ENCODE results near the gene TMEM79. TPM values are rescaled to one million over a fixed set of nuclear protein-coding genes. Genes with fewer than 3 reads are reported as not detected.

TMEM79 gene
- total and polyA plus RNA-seq, 2 of the 4 experiments (the other 2 are of a cell fraction), result 0.54 to 3.3 TPM

GRCh38 chr1:156305215-156305614, 21.1 kb downstream of the TMEM79 start:
- Histone ChIP-seq H3K79me1 (ENCODE audit: low read depth in 1 of 2, low read length in 2 of 2) (peaks cover 4 to 10% of the 10 kb centered on the region in 2 experiments; a peak in 1 of 4 replicates), H3K9me3 (ENCODE audit: control insufficient read depth, insufficient read depth, low read length) (no peaks in the 10 kb centered on the region), H2BK15ac (ENCODE audit: low read depth, low read length) (no peak overlapping the region), H4K20me1 (ENCODE audit: insufficient read depth, low read length) (peaks cover 8% of the 10 kb centered on the region; the same call in 1 of the 2 replicates), H3K23ac (ENCODE audit: low read depth, low read length) (no peak overlapping the region), H3K36me3 (ENCODE audit: control insufficient read depth, insufficient read depth, low read length) (peaks cover 35% of the 10 kb centered on the region), H3K14ac (replicated peaks; ENCODE audit: low read depth, low read length) (no peak overlapping the region), H4K5ac (ENCODE audit: low read depth, low read length) (no peak overlapping the region), H3K18ac (ENCODE audit: low read depth, low read length) (no peak overlapping the region), H3K9me1 (ENCODE audit: insufficient read depth, low read length) (peaks cover 4% of the 10 kb centered on the region), H2BK120ac (ENCODE audit: low read depth, low read length) (no peak overlapping the region), H3K27me3 (ENCODE audit: control insufficient read depth, insufficient read depth, low read length) (no peaks in the 10 kb centered on the region), H3K4me1 (ENCODE audit: control insufficient read depth, insufficient read depth, low read length) (peaks cover 5% of the 10 kb centered on the region), H4K91ac (ENCODE audit: insufficient read depth, low read depth, low read length) (no peak overlapping the region), H2BK20ac (ENCODE audit: low read depth, low read length) (no peak overlapping the region), H3K27ac (ENCODE audit: insufficient read depth, low read length) (no peak overlapping the region), H2AFZ (replicated peaks; ENCODE audit: low read length, poor library complexity) (no peak overlapping the region), H4K8ac (ENCODE audit: low read depth in 2 of 2, low read length in 2 of 2) (no peak overlapping the region), H3K4ac (ENCODE audit: low read depth, low read length) (no peak overlapping the region), H2AK9ac (replicated peaks; ENCODE audit: low read depth, low read length, poor library complexity) (no peak overlapping the region), H3K9ac (ENCODE audit: low read depth, low read length) (no peak overlapping the region), H2BK5ac (ENCODE audit: low read depth, low read length, poor library complexity, severe bottlenecking) (no peak overlapping the region), H2AK5ac (ENCODE audit: low read depth, low read length) (no peak overlapping the region), H3K4me2 (ENCODE audit: low read depth, low read length) (no peak overlapping the region), H3K4me3 (ENCODE audit: insufficient read depth, low read depth, low read length) (no peak overlapping the region), H3K56ac (ENCODE audit: extremely low read depth, insufficient read depth, low read length) (no peak overlapping the region)
- no CpG with 5 or more reads among the region's 2 CpGs for WGBS, 2 experiments (ENCODE audit: extremely low coverage in 2 of 2, insufficient read length in 1 of 2)
- DNase-seq, result no peak
- in situ Hi-C loops (cut with MboI; ENCODE audit: low sequenced_read_pairs), result no loop called here
- POLR2A ChIA-PET (ENCODE audit: unreplicated experiment), result no interaction called here
- dilution Hi-C loops (cut with HindIII; ENCODE audit: low sequenced_read_pairs, unreplicated experiment), result no loop called here
- TF ChIP-seq RAD21 (IDR thresholded peaks at IDR 0.05; ENCODE audit: low read length) (no peak), RFX5 (IDR thresholded peaks at IDR 0.05; ENCODE audit: low read depth, low read length) (no peak), POLR2A (IDR thresholded peaks at IDR 0.05; ENCODE audit: low read depth, low read length) (no peak), BHLHE40 (IDR thresholded peaks at IDR 0.05; ENCODE audit: low read depth, low read length) (no peak), MAFK (IDR thresholded peaks at IDR 0.05; ENCODE audit: low read depth, low read length) (no peak), SMC3 (IDR thresholded peaks at IDR 0.05; ENCODE audit: low read depth, low read length) (no peak), CTCF (conservative IDR thresholded peaks at IDR 0.05; ENCODE audit: low read depth, low read length) (no peak), NFE2L2 (IDR thresholded peaks at IDR 0.05; ENCODE audit: low read depth, low read length) (no peak), FOS (IDR thresholded peaks at IDR 0.05; ENCODE audit: low read depth, low read length) (no peak), MXI1 (IDR thresholded peaks at IDR 0.05; ENCODE audit: borderline replicate concordance, low read depth, low read length) (no peak), CEBPB (IDR thresholded peaks at IDR 0.05; ENCODE audit: low read depth, low read length) (no peak), MAZ (IDR thresholded peaks at IDR 0.05; ENCODE audit: borderline replicate concordance, low read depth, low read length) (no peak), CHD1 (IDR thresholded peaks at IDR 0.05; ENCODE audit: low read depth, low read length) (no peak), RCOR1 (IDR thresholded peaks at IDR 0.05; ENCODE audit: insufficient replicate concordance, low read length) (no peak)
- TF ChIP-seq, protein P1, sequence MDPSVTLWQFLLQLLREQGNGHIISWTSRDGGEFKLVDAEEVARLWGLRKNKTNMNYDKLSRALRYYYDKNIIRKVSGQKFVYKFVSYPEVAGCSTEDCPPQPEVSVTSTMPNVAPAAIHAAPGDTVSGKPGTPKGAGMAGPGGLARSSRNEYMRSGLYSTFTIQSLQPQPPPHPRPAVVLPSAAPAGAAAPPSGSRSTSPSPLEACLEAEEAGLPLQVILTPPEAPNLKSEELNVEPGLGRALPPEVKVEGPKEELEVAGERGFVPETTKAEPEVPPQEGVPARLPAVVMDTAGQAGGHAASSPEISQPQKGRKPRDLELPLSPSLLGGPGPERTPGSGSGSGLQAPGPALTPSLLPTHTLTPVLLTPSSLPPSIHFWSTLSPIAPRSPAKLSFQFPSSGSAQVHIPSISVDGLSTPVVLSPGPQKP (IDR thresholded peaks at IDR 0.05; ENCODE audit: borderline replicate concordance, low read depth, low read length), result no peak
- TF ChIP-seq, protein P2, sequence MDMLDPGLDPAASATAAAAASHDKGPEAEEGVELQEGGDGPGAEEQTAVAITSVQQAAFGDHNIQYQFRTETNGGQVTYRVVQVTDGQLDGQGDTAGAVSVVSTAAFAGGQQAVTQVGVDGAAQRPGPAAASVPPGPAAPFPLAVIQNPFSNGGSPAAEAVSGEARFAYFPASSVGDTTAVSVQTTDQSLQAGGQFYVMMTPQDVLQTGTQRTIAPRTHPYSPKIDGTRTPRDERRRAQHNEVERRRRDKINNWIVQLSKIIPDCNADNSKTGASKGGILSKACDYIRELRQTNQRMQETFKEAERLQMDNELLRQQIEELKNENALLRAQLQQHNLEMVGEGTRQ (IDR thresholded peaks at IDR 0.05; ENCODE audit: low read depth, low read length), result no peak
- intact Hi-C loops (cut with micrococcal nuclease), result no loop called here
- CTCF ChIA-PET, result interaction anchor here (0.9 kb wide), 1 partner anchor 16 kb away, joined by 3 read pairs; no protein-coding TSS in a partner anchor
- no peak for ATAC-seq (ENCODE audit: low read depth)
- BruUV-seq (replicated peaks), result no TSS peak

Measured in IMR-90 (cell line).